SIG-M5 (cell line): ENCODE results near the gene PLEKHA3.

ENCODE experiments used
- DNase-seq: peaks from one replicate; lab custom pipeline; 2025; lab: John Stamatoyannopoulos, UW

Gene PLEKHA3

DNA sequence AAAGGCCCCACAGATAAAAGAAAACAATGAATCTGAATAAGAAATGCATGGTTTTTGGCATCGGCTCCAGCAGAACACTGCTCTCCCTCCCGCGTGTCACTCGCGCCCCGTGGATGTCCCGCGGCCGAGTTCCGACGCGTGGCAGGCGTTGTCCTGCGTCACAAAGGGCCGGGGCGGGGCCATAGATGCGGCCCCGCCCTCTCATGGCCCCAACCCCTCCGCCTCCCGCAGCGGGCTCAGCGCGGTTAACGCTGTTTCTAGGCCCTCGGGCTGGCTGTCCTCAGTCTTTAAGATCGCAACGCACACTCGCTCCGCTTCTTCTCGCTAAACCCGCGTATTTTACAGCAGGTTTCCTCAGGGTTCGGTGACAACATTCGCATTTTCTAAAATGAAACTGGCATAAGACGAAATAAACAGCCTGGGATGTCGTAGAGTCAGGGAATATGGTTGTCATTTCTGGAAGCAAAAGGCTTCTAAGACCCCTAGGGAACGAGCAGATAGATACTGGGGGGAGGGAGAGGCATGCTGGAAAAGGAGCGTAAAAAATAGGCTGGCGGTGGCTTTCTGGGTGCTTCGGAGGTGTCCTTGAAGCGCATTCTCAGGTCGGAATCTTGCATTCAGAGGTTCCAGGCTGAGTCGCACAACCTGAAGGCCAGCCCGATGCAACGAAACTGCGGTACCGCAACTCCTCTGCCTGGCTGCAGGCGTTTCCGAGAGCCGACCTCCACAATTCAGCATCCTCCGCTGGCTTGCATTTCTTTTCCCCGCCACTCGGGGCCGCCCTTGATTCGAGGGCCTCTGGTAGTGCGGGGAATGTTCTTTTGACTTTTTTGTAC is 1.6 kb upstream of the PLEKHA3 start, which contains the start of gene FKBP7:
Gene FKBP7, minus strand, starts transcription at position 162 of the 836 bp plus-strand sequence. Its CDS starts 101 bp downstream, at position 61.
- peak; percentile 18 for DNase-seq

DNA sequence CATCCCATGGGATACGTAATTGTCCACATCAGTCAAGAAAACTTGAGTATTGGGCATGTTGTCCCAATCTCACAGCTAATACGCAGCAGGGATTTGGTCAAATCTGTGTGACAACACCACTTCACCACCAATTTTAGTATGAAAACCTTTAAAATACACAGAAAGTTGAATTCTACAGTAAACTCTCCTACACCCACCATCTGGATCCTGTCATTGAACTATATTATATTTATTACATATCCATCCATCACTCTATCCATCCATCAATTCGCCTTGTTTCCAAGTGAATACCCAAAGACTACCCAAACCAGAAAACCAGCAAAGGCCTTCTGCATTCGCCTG is 1.0 kb upstream of the PLEKHA3 start:
- no peak for DNase-seq

DNA sequence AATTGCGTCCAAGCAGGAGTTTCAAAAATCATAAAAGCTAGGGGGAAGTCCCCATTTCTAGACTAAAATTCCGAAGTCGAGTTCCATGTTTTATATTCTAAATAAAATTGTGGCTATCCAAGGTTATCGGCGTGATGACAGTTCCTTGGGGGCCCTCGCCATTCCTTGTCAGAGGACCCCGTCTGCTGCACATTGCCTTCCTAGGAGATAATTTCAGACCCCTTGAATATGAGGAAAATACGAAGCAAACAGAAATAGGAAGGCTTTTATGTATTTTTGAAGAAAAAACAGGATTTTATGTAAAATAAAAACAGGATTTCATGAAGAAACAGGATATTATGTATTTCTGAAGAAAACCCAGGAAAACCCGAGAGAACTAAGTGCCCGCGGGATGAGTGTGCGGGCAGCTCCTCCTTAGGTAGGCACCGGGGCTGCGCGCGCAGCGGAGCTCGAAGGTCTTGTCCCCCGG is 465 bp upstream of the PLEKHA3 start:
- no peak for DNase-seq

DNA sequence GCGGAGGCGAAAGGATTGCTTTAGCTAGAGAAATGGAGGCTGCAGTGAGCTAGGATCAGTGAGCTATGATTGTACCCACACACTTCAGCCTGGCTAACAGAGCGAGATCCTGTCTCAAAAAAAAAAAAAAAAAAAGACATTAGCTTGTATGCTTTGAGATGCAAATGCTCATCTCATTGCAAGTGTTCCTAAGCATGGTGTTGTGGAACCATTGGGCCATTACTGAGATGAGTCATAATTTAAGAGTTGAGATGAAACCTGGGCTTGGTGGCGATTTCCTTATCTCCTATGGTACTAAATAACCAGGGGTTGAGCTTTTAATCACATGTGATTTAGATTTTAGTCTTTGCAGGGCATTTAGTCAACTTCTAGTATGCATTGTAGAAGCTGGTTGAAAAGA is 2.2 kb downstream of the PLEKHA3 start:
- DNase-seq, result no peak

DNA sequence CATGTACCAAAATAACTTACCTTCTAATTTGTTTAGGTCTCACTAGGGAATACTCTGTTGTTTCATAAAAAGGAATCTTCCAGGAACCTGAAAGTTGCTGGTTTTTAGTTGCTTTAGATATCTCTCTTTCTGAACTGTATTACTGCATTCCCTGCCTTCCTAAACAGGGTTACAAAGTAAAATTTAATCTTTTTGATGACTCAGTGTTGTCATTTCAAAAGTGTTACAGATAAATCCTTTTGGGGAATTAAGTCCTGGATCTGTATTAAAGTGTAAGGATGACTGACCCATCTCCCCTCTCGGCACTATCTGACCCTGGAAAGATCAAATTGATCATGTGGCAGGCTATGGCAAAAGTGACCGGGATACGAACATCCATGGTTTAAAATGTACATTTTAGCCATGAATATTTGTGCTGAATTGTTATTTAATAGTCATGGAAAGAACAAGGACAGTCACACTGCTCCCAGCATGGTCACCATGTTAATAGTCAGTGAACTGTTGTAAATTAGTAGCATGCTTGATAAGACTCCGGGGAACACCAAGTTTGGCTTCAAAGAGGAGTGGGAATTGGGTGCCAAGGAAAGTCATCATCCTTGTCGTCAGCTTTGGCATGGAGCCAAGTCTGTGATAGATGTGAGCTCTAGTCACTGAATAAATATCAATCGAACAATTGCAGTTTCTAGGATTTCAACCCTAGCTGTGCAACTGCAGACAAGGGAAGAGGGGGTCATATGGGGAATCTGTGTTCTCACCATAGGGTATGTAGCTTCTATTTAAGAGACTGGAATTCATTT is 4.2 kb downstream of the PLEKHA3 start:
- DNase-seq, result no peak

DNA sequence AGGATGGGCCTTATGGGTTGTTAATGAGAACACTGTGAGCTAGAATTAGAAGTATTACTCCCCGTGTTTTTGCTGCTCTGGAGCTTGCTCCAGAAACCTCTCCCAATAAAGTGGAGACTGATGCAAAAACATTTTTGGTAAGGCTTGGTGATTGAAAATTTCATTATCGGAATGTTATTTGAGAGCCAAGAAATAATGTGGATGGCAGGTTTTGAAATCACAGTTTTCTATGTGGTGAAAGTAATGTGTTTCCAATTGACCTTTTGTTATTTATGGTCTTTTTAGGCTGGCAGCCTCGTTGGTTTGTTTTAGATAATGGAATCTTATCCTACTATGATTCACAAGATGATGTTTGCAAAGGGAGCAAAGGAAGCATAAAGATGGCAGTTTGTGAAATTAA is 5.1 kb downstream of the PLEKHA3 start:
- DNase-seq, result no peak

DNA sequence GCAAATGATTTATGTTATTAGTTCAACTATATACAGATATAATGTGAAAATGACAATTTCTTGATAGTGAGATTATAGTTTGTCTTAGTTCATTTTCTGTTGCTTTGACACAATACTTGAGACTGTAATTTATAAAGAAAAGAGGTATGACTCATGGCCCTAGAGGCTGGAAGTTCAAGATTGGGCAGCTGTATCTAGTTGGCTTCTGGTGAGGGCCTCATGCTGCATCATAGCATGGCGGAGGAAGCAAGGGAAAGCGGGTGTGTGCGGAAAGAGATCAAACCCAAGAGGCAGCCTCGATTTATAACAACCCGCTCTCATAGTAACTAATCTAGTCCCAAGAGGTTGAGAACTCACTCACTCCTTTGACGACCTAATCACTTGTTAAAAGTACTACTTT is 11.4 kb downstream of the PLEKHA3 start:
- DNase-seq, result no peak

DNA sequence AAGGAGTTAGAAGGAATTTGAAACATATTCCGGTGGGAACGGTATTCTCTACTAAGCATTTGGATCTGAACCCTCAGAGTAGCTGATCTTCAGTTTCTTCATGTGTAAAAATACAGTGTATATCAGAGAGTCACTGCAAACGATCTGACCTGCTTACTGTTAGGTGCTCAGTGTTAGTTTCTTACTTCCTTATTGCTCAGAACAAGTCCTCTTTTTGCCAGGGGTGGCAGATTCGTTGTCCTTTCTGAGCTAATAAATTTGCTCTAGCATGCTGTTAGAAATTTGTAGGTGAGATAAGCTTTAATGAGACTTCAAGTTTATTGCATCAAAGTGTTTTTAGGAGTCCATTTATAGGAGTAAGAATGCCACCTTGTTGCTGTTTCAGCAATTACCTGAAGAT is 15.8 kb downstream of the PLEKHA3 start:
- no peak for DNase-seq

DNA sequence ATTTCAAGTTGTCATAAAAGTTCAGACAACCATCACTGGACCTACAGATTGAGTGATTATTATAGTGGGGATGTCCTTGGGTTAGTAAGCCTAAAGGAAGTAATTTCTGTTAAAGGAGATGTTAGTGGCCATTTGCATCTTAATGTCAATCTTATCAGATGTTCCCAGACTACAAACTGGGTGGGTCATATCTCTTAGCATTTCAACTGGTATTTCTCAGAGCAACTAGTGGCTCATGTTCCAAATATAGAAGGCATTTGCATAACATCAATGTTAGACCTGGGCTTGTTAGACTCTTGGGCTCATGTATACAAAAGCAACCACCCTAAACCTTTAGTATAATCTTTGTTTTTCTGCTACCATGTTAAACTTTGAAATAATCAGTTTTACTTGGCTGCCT is 17.9 kb downstream of the PLEKHA3 start:
- no peak for DNase-seq

DNA sequence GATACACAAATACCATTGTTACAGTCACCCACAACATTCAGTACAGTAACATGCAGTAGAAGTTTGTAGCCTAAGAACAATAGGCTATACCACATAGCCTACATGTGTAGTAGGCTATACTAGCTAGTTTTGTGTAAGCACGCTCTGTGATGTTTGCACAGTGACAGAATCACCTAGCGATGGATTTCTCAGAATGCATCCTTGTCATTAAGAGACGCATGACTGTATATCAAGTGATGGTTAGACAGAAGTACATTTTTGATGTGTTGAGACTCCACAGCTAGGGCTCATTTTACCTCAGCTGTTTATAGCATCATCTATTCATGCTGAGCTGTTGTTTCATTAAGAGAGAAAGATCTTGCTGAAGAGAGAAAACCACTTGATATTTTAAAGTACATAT is 19.4 kb downstream of the PLEKHA3 start:
- no peak for DNase-seq

DNA sequence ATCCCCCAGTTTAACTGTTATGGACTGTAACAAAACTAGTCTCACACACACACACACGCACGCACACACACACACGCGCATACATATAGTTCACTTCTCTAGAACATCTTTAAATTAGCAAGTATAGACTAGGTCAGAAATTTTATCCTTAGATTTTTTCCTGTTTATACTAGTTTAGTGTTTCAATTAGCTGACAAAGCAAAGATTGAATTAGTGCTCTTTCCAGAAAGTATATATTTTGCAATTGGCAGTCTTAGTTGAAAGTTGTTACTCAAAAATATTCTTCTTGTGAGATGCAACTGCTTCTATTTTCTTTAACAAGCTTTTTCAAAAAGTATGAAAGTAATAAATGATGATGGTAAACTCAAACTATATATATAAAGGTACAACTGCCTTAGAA is 22.5 kb downstream of the PLEKHA3 start:
- DNase-seq, result no peak

DNA sequence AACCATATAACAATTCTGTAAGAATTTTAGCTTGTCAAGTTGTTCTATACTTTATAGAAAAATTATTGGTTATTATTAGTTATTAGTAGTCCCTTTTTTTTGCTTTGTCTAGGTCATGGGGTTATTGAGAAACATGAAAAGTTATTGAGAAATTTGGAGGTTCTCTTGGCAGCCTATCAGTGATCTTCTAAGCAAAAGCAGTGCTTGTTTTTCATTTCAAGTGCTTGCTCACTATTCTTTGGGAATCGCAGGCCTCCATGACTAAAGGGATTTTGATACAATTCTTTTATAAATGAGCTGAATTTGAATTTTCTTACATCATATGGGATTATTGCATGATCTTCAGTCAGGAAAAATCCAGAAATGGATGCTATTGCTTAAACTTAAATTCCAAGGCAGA is 25.8 kb downstream of the PLEKHA3 start:
- no peak for DNase-seq

DNA sequence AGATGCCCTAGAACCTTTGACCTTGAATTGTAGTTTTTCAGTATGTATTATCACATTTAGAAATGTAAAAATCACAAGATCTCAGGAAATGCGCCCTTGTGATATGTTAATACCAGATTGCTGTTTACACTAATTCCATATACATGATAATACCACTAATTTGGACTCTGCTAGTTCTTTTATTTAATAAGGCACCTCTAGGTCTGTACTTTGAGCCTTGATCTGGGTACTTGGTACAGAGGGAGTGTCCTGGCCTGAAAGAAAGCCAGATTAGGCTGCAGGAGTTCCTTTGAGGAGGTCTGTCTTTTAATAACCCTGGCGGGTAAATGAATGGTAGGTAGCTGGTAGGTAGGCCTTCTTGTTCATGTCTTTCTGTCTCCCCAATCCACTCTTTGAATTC is 26.3 kb downstream of the PLEKHA3 start:
- DNase-seq, result no peak

DNA sequence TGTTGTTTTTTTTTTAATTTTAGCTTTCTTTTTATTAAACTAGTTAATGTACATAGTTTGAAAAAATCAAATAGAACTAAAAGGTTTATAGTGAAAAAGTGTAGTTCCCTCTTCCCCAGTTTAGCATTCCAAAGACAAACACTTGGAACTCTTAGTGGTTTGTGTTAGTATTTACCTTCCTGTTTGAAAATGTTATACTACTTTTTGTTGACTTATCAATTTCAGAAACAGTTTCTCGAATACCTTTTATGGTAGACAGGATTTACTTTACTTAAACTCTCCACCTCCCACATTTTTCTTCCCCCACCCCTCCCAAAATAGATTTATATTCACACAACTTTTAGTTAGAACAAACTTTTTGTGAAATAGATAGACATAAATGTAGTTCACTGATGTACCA is 26.7 kb downstream of the PLEKHA3 start:
- no peak for DNase-seq

DNA sequence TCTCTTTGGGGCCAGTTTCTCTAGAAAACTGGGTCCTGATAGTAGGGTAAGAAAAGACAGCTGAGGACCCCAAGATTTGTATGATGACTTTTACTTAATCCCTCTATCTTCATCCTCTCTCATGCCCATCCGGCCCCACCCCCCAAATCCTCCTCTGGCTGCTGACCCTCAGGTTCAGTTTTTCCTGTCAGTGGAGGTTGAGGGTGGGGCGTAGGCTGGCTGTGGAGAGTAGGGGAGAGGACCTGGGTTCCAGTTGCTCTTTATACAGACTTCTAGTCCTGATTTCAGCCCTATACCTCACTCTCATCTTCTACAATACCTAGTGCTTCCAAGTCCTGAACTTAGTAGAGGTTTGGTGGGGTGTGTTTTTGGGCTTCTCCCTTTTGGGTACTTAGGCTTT is 28.4 kb downstream of the PLEKHA3 start:
- DNase-seq, result no peak

DNA sequence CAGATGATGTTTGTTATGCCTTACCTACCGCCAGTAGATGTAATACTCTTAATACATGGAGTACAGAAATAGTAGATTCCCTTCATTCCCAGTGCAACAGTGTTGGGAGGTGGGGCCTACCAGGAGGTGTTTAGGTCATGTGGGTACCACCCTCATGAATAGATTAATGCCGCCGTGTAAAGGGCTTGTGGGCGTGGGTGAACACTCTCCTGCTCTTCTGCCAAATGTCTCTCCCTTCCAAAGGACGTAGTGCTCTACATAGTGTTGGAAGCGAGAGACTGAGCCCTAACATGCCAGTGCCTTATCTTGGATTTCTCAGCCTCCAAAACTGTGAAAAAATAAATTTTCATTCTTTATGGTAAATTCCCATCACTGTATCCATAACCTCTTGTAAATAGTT is 30.1 kb downstream of the PLEKHA3 start:
- DNase-seq, result no peak

DNA sequence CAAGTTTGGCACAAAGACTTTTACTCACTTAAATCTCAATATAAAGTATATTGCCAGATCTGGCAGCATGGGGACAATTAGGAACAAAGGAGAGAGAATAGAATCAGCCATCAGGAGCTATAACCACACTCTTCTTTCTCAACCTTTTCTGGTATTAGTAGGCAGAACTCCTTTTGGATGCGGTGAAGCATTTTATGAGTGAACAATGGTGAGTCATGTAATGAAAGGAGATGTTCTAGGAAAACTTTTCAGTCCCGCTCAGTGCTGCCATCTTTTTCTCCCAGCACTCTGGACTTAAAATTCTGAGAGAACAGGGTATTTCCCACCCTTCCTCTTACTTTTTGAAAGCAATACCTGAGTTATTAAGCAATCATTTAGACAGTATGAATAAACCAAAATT is 32.2 kb downstream of the PLEKHA3 start:
- DNase-seq, result no peak

DNA sequence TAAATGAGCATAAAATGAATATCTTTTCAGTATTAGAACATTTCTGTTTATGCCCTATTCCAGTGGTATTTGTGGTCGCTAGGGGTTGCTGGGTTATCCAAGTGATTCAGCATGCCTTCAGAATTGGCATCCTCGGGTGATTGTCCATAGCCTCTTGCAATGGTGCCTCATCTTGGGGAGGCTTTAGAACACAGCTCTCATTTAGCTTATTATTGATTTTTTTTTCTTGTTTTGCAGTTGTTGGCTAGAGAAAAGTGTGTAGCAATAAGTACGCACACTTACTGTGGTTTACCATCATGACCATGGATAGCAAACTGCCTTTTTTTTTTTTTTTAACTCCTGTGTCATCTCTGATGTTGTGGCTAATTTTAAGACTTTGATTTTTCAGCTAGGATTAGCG is 33.6 kb downstream of the PLEKHA3 start:
- DNase-seq, result no peak

DNA sequence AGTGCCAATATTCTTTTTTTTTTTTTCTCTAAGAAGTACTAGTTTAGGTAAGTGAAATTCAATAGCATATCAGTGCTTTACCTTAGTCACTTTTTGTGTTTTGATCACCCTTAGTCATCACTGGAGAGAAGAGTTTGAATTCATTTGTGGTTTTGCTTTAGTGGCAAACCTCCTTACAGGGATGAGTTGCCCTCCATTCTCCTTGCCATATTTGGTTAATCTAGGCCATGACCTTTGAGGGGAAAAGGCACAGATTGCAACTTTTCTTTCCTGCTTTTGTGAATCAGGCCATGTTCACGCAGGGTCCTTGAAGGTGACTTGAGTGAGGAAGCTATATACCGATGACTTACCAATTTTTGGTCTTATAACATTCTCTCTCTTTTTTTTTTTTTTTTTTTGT is 34.4 kb downstream of the PLEKHA3 start:
- no peak for DNase-seq

DNA sequence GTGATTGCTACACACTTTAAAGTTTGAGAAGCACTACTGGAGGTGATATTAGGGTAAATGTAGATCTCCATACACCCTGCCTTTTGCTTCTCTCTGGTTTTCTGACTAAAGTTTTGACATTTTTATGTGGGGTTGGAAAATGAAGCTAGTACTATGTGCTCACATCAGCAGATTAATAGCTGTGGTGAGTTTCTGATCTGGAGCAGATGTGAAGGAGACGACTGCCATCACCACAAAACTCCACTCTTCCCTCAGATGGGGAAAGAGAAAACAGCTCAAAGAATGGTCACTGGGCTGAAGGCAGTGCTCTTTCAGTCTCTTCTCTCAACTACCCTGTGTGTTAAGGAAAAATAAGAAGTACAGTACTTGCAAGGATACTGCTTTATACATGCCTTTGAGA is 37.2 kb downstream of the PLEKHA3 start:
- no peak for DNase-seq

DNA sequence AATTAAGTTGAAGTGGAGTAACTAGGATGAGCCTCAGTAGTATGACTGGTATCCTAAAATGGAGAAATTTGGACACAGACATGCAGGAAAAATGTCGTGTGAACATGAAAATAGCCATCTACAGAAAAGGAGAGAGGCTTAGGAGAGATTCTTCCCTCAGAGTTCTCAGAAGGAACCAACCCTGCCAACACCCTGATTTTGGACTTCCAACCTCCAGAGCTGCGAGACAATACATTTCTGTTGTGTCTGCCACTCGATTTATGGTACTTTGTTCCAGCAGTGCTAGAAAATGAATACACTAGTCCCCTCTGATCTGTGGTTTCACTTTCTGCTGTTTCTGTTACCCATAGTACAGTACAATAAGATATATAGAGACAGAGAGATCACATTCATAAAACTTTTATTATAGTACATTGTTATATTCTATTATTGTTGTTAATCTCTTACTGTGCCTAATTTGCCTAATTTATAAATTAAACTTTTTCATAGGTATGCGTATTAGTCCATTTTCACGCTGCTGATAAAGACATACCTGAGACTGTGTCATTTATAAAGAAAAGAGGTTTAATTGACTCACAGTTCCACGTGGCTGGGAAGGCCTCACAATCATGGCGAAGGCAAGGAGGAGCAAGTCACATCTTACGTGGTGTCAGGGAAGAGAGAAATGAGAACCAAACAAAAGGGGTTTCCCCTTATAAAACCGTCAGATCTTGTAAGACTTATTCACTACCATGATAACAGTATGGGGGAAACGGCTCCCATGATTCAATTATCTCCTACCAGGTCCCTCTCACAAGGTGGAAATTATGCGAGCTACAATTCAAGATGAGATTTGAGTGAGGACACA is 41.3 kb downstream of the PLEKHA3 start:
- DNase-seq, result no peak

DNA sequence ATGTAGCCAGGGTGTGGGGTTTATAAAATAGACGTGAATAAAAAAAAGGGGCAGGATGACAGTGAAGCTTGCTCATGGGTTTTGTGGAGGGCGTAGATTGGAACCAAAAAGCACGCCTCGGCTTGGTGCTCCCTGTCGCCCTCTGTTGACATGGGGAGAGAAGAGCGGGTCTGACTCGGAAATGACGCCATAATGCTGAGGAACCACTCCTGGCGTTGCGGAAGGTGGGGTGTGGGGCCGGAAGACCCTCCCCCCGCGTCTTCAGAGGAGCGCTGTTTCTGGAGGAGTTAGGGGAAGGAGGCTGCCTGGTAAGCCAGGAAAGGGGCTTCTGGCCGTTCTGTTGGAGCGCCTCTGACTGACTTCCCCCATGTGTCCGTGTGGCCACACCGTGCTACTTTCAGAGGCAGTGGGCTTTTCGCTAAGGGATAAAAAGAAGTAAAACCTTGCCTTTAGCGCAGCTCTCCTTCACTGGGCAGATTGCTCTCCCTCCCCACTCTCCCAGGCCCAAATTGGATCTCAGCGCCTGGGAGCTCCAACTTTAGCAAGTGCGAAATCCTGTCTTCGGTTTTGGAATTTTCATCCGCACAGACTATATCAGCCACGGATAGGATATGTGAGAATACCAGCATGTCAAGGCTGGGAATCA is 42.8 kb downstream of the PLEKHA3 start:
- peak; percentile 77 for DNase-seq
